ENCODE measurements around the gene POU2F1. TPM values are rescaled to one million over a fixed set of nuclear protein-coding genes. Genes with fewer than 3 reads are reported as not detected.
A peak's percentile ranks its signal among the peaks of the same experiment; 100 is the strongest.

POU2F1 gene
- total RNA-seq, 1 experiment from 2014 or later = 6.0 TPM

- no peak for DNase-seq (ENCODE audit: low spot score)
Observed at GRCh38 chr1:167365360-167365759, 144.7 kb downstream of the POU2F1 start.

- no peak for DNase-seq (ENCODE audit: low spot score)
Observed at GRCh38 chr1:167367705-167368104, 147.0 kb downstream of the POU2F1 start.

GRCh38 chr1:167369175-167369574 lies 148.5 kb downstream of the POU2F1 start:
- DNase-seq (ENCODE audit: low spot score) = no peak

GRCh38 chr1:167369933-167370332 lies 149.2 kb downstream of the POU2F1 start:
- no peak for DNase-seq (ENCODE audit: low spot score)

- DNase-seq (ENCODE audit: low spot score) = no peak
Observed at GRCh38 chr1:167371030-167371429, 150.3 kb downstream of the POU2F1 start.

GRCh38 chr1:167373398-167373797 lies 152.7 kb downstream of the POU2F1 start:
- no peak for DNase-seq (ENCODE audit: low spot score)

GRCh38 chr1:167373986-167374385 lies 153.3 kb downstream of the POU2F1 start:
- no peak for DNase-seq (ENCODE audit: low spot score)

- no peak for DNase-seq (ENCODE audit: low spot score)
Observed at GRCh38 chr1:167375949-167376348, 155.3 kb downstream of the POU2F1 start.

- no peak for DNase-seq (ENCODE audit: low spot score)
Observed at GRCh38 chr1:167387251-167387910, 166.7 kb downstream of the POU2F1 start.

- no peak for DNase-seq (ENCODE audit: low spot score)
Observed at GRCh38 chr1:167388976-167389375, 168.3 kb downstream of the POU2F1 start.

GRCh38 chr1:167392200-167392696 lies 171.6 kb downstream of the POU2F1 start:
- DNase-seq (ENCODE audit: low spot score) = no peak

- no peak for DNase-seq (ENCODE audit: low spot score)
Observed at GRCh38 chr1:167400359-167400953, 179.8 kb downstream of the POU2F1 start.

- DNase-seq (ENCODE audit: low spot score) = peak; percentile 66
Observed at GRCh38 chr1:167401260-167401873, 180.7 kb downstream of the POU2F1 start.

GRCh38 chr1:167404161-167404888 lies 183.6 kb downstream of the POU2F1 start:
- DNase-seq (ENCODE audit: low spot score) = no peak

GRCh38 chr1:167404908-167405307 lies 184.2 kb downstream of the POU2F1 start:
- DNase-seq (ENCODE audit: low spot score) = no peak

GRCh38 chr1:167408355-167408754 lies 187.7 kb downstream of the POU2F1 start:
- no peak for DNase-seq (ENCODE audit: low spot score)

- DNase-seq (ENCODE audit: low spot score) = peak; percentile 6
Observed at GRCh38 chr1:167409183-167409582, 188.5 kb downstream of the POU2F1 start.

GRCh38 chr1:167412072-167412471 lies 191.4 kb downstream of the POU2F1 start:
- no peak for DNase-seq (ENCODE audit: low spot score)

- no peak for DNase-seq (ENCODE audit: low spot score)
Observed at GRCh38 chr1:167412920-167413319, 192.2 kb downstream of the POU2F1 start.

- DNase-seq (ENCODE audit: low spot score) = no peak
Observed at GRCh38 chr1:167413328-167413727, 192.6 kb downstream of the POU2F1 start.

- DNase-seq (ENCODE audit: low spot score) = no peak
Observed at GRCh38 chr1:167416506-167416905, 195.8 kb downstream of the POU2F1 start.

- no peak for DNase-seq (ENCODE audit: low spot score)
Observed at GRCh38 chr1:167418391-167418790, 197.7 kb downstream of the POU2F1 start.
